ENCODE results near the gene ZNF688.
"Not testable (repeated sequence)": the region's sequence is repeated elsewhere in the genome, so short reads cannot be mapped to it uniquely, and the experiment has no call there.

The ZNF688 gene

DNA sequence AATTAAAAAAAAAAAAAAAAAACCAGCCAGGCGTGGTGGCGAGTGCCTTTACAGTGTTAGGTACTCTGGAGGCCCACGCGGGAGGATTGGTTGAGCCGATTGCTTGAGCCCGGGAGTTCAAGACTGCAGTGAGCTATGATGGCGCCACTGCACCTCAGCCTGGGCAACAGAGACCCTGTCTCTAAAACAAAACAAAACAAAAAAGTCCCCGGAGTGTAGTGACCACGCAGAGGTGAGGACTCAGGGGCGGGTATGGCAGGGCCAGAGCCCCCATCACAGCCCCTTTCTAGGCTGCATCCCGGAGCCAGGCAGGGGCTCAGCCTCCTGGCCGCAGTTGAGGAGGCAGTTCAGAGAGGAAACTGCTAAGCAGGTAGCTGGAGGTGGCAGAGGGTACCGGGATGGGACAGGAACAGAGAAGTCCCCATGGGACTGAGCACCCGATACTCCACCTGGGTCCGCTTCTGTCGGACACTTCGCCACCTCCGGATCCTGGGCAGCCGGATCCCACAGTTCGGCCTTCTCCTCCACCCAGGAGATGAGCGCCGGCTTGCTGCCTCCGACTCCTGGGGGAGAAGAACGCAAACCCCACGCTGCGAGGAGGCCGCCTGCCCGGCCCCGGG, 37.7 kb downstream of the ZNF688 start:
- DNase-seq (ENCODE audit: low read depth) = no peak

DNA sequence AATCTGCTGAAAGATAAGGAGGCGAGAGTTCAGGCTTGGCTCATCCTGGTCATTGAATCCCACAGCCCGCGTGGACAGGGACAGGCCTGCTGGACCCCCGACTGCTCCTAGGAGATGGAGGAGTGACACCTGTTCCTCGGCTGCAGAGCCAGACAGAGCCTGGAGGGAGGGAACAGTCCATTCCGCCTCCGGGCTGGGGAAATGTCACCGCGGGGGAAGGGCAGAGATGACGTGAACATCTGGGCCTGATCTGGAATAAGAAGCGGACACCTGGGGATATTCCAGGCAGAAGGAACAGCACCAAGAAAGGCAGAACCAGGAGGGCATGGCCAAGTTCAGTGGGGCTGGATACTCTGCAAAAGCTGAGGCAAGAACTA, 38.4 kb downstream of the ZNF688 start:
- no peak for DNase-seq (ENCODE audit: low read depth)

GRCh38 chr16:30532285-30533145, 39.0 kb downstream of the ZNF688 start:
- DNase-seq (ENCODE audit: low read depth) = no peak

DNA sequence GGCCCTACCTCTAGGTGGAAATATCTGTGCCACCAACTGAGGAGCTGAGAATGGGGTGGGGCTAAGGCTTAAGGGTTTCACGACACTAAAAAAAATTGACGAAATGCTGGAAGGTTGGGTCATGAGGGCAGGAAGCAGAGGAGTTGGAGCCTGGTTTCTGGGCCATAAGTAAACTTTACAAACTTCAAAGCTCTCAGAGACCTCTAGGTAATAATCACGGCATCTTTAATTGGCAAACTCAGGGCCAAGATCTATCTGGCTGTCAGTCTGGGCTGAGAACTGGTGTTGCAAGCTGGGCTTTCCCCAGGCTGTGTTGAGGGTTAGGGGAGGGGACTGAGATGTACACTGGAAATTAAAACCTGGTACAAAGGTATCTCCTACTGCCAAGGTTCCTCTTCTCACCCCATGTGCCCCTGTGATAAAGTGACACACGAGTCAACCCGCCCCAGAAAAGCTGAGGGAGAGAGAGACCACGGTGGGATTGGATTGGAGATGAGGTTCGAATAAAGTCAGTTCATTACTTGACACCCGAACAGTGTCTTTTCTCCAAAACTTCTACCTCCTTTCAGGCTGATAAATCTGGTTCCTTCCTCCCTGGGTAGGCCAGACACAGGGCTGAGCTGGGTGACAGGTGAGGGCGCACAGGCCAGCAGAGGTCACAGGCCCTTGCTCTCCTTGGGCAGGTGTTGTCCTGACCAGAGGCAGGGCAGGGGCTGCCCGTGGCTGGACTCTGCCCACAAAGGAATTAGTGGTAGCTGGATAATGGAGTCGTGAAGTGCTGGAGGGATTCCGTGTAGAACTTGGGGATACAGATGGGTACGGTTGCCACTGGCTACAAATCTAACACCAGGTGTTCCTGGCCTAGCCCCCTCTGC, 41.1 kb downstream of the ZNF688 start:
- no peak for DNase-seq (ENCODE audit: low read depth)

DNA sequence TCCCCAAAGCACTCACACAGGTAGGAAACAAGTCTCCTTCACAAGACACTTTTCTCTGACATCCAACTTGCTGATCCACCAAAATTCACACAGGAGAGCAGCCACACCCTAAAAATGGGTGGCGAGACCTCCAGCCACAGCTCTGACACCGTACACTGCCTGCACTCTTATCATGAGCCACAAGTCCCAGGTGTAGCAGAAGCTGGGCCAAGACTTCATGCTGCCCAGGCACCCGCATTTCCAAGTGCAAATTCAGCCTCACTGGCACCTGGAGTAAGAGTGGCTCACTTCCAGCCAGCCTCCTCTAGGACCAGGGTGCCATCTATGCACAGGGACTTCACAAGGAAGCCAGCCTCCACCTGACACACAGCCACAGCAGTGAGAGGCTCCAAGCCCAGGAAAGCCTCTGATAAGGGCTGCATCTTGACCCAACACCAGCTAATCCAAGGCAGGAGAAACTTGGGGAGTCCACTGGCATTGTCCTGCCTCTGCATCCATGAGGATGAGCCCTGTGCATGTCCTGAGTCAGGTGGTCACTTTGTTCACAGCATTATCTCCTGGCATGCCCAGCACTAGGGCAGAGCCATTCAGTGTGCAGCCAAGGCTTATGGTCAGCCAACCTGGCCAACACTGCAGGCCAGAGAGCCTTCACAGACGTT, 42.6 kb downstream of the ZNF688 start:
- no peak for DNase-seq (ENCODE audit: low read depth)

DNA sequence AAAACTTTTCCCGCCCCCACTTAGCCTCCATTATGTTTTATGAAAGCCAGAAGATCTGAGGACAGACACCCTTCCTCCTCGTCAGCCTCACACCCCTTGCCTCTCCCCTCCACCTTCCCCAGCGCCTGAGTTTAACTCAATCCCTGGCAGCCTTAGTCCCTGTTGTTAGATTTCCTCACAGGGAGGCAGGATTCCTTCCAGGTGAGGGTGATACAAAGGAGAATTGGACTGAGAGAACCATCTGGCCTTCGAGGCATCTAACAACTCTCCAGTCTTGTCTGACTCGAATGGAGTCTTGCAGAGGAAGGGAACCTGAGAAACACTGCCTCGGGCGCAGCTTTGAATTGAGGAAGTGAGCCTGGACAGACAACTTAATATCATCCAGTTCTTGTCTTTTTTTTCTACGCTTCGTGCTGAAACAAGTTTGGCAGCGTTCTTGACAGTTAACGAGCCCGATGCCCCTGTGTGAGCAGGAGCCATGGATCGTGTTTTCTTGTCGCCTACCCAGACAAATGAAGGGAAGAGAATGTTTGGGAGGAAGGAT, 43.8 kb downstream of the ZNF688 start:
- no peak for DNase-seq (ENCODE audit: low read depth)

GRCh38 chr16:30526823-30527634, 44.5 kb downstream of the ZNF688 start:
- peak; percentile 75 for DNase-seq (ENCODE audit: low read depth)

DNA sequence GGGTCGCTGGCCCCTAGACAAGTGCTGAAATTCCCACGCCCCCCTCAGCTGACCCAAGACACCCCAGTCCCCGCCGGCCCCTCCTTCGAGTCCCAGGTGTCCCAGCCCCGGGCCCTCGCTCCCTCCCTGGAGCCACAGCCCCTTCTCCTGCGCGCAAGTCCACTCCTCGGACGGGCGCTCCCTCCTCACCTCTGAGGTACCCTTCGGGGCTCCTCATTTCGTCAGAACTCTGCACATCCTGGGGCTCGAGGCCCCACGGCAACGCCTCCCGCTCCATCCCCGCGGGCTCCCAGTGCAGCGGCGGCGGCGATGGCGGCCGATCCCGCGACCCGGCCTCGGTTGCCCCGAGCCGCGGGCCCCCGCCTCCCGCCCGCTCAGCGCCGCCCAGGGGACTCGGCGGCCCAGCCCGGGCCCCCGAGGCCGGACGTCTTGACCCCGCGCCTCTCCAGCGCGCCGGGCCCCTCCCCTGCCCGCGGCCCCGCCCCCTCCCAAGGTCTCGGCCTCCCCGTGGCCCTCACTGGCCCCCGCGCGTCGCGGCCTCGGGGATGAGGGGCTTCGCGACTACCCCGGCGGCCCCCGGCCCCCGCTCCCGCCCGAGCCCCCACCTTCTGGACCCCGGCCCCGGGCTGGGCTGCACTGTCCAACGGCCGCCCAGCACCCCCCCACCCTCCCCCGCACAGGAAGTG, 45.2 kb downstream of the ZNF688 start, which contains the start of gene ZNF768:
Gene ZNF768 (minus strand): TSS at position 430 of the 686 bp plus-strand sequence. CDS start 153 bp downstream, at position 277.
- DNase-seq (ENCODE audit: low read depth) = no peak

- no peak for DNase-seq (ENCODE audit: low read depth)
Measured at GRCh38 chr16:30525844-30526136, 45.7 kb downstream of the ZNF688 start.

DNA sequence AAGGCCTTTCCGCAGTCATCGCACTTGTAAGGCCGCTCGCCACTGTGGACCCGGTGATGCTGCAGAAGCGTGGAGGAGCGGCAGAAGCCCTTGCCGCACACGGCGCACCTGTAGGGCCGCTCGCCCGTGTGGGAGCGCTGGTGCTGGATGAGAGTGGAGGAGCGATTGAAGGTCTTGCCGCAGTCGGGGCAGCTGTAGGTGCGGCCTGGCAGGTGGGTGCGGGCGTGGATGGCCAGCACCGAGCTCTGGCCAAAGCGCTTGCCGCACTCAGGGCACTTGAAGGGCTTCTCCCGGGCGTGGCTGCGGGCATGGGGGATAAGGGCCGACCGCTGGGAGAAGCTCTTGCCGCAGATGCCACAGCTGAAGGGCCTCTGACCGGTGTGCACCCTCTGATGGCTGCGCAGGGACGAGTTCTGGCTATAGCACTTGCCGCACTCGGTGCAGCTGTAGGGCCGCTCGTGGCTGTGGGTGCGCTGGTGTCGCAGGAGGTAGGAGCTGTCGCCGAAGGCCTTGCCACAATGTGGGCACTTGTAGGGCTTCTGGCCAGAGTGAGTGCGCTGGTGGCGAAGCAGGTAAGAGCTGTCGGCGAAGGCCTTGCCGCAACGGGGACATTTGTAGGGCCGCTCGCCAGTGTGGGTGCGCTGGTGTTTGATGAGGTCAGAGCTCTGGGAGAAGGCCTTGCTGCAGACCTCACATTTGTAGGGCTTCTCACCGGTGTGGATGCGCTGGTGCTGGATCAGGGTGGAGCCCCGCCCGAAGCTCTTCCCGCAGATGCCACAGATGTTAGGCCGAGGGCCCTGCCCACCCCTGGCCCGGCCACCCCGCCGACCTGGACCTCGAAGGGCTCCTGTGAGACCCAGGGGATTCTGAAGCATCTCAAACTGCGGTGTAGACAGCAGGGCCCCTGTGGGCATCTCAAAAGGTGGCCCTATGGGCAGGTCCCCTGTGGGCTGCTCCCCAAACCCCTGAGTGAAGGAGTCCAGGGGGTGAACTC, 46.6 kb downstream of the ZNF688 start:
- DNase-seq (ENCODE audit: low read depth) = no peak

DNA sequence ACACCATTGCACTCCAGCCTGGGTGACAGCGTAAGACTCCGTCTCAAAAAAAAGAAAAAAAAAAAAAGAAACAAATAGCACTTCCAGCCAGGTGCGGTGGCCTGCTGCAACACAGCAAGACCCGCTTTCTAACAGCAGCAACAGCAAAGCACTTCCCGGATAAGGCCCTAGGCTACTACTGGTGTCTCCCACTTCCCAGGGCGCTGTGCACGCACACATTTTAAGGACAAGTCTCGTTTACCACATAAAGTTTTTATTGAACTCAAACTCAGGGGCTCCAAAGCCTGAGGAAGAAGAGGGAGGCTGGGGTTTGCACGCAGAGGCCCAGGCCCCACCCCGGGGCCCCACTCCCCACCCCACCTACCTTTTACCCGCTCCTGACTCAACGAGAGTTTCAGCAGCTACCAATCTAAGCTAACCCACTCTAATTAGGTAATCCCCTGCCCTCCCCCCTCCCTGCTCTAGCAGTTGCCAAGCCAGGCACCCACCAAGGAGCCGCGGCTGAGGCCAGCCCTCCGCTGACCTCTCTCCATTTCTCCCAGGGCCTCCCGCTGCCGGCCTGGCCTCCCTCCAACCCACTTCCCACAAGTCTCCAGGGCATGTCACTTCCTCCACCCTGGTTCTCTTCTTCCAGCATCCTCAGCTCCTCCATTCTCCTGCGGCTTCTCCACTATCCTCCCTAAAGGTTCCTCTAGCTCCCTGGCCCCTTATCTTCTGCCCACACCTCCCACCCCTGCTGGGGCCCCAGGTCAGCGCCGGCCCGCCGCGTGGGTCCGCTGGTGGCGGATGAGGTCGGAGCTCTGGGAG, 47.5 kb downstream of the ZNF688 start:
- no peak for DNase-seq (ENCODE audit: low read depth)

GRCh38 chr16:30522702-30523463, 48.6 kb downstream of the ZNF688 start:
- DNase-seq (ENCODE audit: low read depth) = not testable (repeated sequence)

- no peak for DNase-seq (ENCODE audit: low read depth)
Measured at GRCh38 chr16:30521873-30522641, 49.5 kb downstream of the ZNF688 start.

- DNase-seq (ENCODE audit: low read depth) = no peak
Measured at GRCh38 chr16:30521476-30521872, 50.0 kb downstream of the ZNF688 start.
